ENCODE results near the gene FOXJ1. TPM values are rescaled to one million over a fixed set of nuclear protein-coding genes. Genes with fewer than 3 reads are reported as not detected.

FOXJ1 gene
- total and polyA plus RNA-seq, 2 of the 13 experiments (the other 11 are each of a cell fraction or from before 2014, with no cell fraction given) = 0.98 to 1.6 TPM

DNA sequence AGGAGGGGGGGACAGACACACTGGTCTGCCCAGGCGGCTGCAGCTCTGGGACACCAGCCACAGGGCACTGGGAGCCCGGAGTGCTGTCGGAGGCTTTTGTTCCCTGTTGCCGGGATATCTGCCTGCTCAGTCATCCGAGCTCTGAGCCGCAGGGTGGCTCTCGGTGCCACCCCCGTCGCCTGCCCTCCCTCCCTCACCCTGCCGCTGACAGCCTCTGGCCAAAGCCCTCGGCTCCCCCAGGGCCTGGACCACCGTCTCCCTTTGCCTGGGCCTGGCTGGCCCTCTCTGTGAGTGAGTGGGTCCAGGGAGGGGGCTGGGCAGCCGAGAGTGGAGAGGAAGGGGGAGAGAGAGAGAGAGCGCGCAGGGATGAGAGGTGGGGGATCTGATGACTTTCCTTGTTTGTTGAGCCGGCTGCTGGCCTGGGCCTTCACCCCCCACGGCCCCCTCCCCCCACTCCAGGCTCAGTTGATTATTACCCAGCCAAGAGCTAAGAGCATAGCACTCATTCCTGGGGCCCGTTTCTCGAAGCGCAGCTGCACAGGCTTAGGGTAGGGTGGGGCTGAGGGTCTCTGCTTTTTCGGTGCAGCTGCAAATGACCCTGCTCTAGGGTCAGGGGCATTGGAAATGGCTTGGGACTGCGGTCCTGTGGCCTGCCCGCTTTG lies 2.7 kb downstream of the FOXJ1 start (continued):
- TF ChIP-seq ZNF446 (CRISPR knock-in tag; IDR thresholded peaks at IDR 0.05) (no peak), SP4 (CRISPR knock-in tag; IDR thresholded peaks at IDR 0.05) (0 out of 2 replicates have a peak, but pooled peaks have one; percentile 82), TAF1 (CRISPR knock-in tag; IDR thresholded peaks at IDR 0.05) (peak; percentile 71), ZFAT (CRISPR knock-in tag; conservative IDR thresholded peaks at IDR 0.05) (no peak), GZF1 (CRISPR knock-in tag; IDR thresholded peaks at IDR 0.05) (no peak; the same call in 1 of the 2 replicates), ZNF317 (CRISPR knock-in tag; IDR thresholded peaks at IDR 0.05) (0 out of 2 replicates have a peak, but pooled peaks have one; percentile 35), CCAR2 (optimal IDR thresholded peaks at IDR 0.05; ENCODE audit: low read depth, low read length) (peak; percentile 82), CBX5 (CRISPR knock-in tag; IDR thresholded peaks at IDR 0.05; ENCODE audit: borderline replicate concordance) (peak; percentile 52; the same call in 1 of the 2 replicates), IKZF1 (IDR thresholded peaks at IDR 0.05) (no peak), ZNF431 (CRISPR knock-in tag; IDR thresholded peaks at IDR 0.05; ENCODE audit: borderline replicate concordance, low read depth) (no peak), NCOA2 (CRISPR knock-in tag; IDR thresholded peaks at IDR 0.05) (peak; percentile 81), BRCA1 (CRISPR knock-in tag; IDR thresholded peaks at IDR 0.05) (no peak; the same call in none of the 2 replicates), ZNF563 (CRISPR knock-in tag; IDR thresholded peaks at IDR 0.05) (no peak), HDAC2 (CRISPR knock-in tag; IDR thresholded peaks at IDR 0.05) (peak; percentile 84), ZNF335 (CRISPR knock-in tag; IDR thresholded peaks at IDR 0.05) (peak; percentile 27; the same call in 1 of the 2 replicates), HNRNPUL1 (IDR thresholded peaks at IDR 0.05; ENCODE audit: low read depth, low read length) (no peak), AGO2 (optimal IDR thresholded peaks at IDR 0.05; ENCODE audit: low read depth, low read length) (peak; percentile 24), NKX3-1 (CRISPR knock-in tag; IDR thresholded peaks at IDR 0.05) (peak; percentile 13; the same call in 1 of the 2 replicates)
- TF ChIP-seq, protein P1, sequence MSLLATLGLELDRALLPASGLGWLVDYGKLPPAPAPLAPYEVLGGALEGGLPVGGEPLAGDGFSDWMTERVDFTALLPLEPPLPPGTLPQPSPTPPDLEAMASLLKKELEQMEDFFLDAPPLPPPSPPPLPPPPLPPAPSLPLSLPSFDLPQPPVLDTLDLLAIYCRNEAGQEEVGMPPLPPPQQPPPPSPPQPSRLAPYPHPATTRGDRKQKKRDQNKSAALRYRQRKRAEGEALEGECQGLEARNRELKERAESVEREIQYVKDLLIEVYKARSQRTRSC (CRISPR knock-in tag; IDR thresholded peaks at IDR 0.05; ENCODE audit: low read depth) = no peak
- TF ChIP-seq, protein P2, sequence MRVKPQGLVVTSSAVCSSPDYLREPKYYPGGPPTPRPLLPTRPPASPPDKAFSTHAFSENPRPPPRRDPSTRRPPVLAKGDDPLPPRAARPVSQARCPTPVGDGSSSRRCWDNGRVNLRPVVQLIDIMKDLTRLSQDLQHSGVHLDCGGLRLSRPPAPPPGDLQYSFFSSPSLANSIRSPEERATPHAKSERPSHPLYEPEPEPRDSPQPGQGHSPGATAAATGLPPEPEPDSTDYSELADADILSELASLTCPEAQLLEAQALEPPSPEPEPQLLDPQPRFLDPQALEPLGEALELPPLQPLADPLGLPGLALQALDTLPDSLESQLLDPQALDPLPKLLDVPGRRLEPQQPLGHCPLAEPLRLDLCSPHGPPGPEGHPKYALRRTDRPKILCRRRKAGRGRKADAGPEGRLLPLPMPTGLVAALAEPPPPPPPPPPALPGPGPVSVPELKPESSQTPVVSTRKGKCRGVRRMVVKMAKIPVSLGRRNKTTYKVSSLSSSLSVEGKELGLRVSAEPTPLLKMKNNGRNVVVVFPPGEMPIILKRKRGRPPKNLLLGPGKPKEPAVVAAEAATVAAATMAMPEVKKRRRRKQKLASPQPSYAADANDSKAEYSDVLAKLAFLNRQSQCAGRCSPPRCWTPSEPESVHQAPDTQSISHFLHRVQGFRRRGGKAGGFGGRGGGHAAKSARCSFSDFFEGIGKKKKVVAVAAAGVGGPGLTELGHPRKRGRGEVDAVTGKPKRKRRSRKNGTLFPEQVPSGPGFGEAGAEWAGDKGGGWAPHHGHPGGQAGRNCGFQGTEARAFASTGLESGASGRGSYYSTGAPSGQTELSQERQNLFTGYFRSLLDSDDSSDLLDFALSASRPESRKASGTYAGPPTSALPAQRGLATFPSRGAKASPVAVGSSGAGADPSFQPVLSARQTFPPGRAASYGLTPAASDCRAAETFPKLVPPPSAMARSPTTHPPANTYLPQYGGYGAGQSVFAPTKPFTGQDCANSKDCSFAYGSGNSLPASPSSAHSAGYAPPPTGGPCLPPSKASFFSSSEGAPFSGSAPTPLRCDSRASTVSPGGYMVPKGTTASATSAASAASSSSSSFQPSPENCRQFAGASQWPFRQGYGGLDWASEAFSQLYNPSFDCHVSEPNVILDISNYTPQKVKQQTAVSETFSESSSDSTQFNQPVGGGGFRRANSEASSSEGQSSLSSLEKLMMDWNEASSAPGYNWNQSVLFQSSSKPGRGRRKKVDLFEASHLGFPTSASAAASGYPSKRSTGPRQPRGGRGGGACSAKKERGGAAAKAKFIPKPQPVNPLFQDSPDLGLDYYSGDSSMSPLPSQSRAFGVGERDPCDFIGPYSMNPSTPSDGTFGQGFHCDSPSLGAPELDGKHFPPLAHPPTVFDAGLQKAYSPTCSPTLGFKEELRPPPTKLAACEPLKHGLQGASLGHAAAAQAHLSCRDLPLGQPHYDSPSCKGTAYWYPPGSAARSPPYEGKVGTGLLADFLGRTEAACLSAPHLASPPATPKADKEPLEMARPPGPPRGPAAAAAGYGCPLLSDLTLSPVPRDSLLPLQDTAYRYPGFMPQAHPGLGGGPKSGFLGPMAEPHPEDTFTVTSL (CRISPR knock-in tag; IDR thresholded peaks at IDR 0.05; ENCODE audit: borderline replicate concordance) = peak; percentile 76; the same call in 1 of the 2 replicates
- TF ChIP-seq, protein P3, sequence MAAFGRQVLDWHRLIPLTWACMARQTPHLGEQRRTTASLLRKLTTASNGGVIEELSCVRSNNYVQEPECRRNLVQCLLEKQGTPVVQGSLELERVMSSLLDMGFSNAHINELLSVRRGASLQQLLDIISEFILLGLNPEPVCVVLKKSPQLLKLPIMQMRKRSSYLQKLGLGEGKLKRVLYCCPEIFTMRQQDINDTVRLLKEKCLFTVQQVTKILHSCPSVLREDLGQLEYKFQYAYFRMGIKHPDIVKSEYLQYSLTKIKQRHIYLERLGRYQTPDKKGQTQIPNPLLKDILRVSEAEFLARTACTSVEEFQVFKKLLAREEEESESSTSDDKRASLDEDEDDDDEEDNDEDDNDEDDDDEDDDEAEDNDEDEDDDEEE (CRISPR knock-in tag; IDR thresholded peaks at IDR 0.05) = 0 out of 2 replicates have a peak, but pooled peaks have one; percentile 14
